ENCODE measurements around the gene RBSN. TPM values are rescaled to one million over a fixed set of nuclear protein-coding genes. Genes with fewer than 3 reads are reported as not detected.

Gene RBSN
- total RNA-seq, 1 experiment from 2014 or later: 20.7 TPM

GRCh38 chr3:15083252-15083651 lies 15.7 kb downstream of the RBSN start:
- TF ChIP-seq CTCF (conservative IDR thresholded peaks at IDR 0.05) (no peak), EZH2 (IDR thresholded peaks at IDR 0.05; ENCODE audit: low read depth) (no peak)
- H3K9me3 ChIP-seq (ENCODE audit: insufficient read depth, low read depth): no peaks in the 10 kb centered on the region
- H3K27ac ChIP-seq: no peak overlapping the region
- intact Hi-C loops (cut with micrococcal nuclease; ENCODE audit: unreplicated experiment): no loop called here
- no peaks in the 10 kb centered on the region for H3K4me1 ChIP-seq (replicated peaks; ENCODE audit: insufficient read depth)
- no peaks in the 10 kb centered on the region for H3K27me3 ChIP-seq (ENCODE audit: insufficient read depth, low read depth)
- no peak for DNase-seq
- no peak overlapping the region for H3K4me2 ChIP-seq
- no TSS peak for BruUV-seq (replicated peaks)
- ChIA-PET CTCF (no interaction called here), POLR2A (ENCODE audit: unreplicated experiment) (no interaction called here)
- H3K4me3 ChIP-seq: no peak overlapping the region
- H3K9me2 ChIP-seq (ENCODE audit: insufficient read depth): no peaks in the 10 kb centered on the region
- H3K79me2 ChIP-seq (ENCODE audit: low read depth): no peaks in the 10 kb centered on the region
- H3F3A ChIP-seq (ENCODE audit: insufficient read depth, low read depth): no peaks in the 10 kb centered on the region
- no peak overlapping the region for H2AFZ ChIP-seq
- H4K20me1 ChIP-seq (ENCODE audit: insufficient read depth): no peaks in the 10 kb centered on the region
- H3K36me3 ChIP-seq (ENCODE audit: low read depth): peaks cover 29% of the 10 kb centered on the region

GRCh38 chr3:15081960-15082664 lies 16.8 kb downstream of the RBSN start:
- no TSS peak for BruUV-seq (replicated peaks)
- peak in 1 of 2 experiments; percentile 49 for DNase-seq
- Histone ChIP-seq H3K9me2 (ENCODE audit: insufficient read depth) (no peaks in the 10 kb centered on the region), H3K79me2 (ENCODE audit: low read depth) (no peaks in the 10 kb centered on the region), H4K20me1 (ENCODE audit: insufficient read depth) (no peaks in the 10 kb centered on the region), H3K36me3 (ENCODE audit: low read depth) (peaks cover 29% of the 10 kb centered on the region), H2AFZ (no peak overlapping the region), H3F3A (ENCODE audit: insufficient read depth, low read depth) (no peaks in the 10 kb centered on the region), H3K4me2 (no peak overlapping the region), H3K4me1 (replicated peaks; ENCODE audit: insufficient read depth) (no peaks in the 10 kb centered on the region), H3K27me3 (ENCODE audit: insufficient read depth, low read depth) (no peaks in the 10 kb centered on the region), H3K27ac (0 out of 2 replicates have a peak overlapping the region, but pooled peaks have one; percentile 5), H3K4me3 (no peak overlapping the region), H3K9me3 (ENCODE audit: insufficient read depth, low read depth) (no peaks in the 10 kb centered on the region)
- CTCF ChIA-PET: interaction anchor here (0.5 kb wide), 1 partner anchor 10 kb away, joined by 5 read pairs; no protein-coding TSS in a partner anchor
- TF ChIP-seq CTCF (conservative IDR thresholded peaks at IDR 0.05) (no peak), EZH2 (IDR thresholded peaks at IDR 0.05; ENCODE audit: low read depth) (no peak)
- intact Hi-C loops (cut with micrococcal nuclease; ENCODE audit: unreplicated experiment): no loop called here
- POLR2A ChIA-PET (ENCODE audit: unreplicated experiment): no interaction called here

DNA sequence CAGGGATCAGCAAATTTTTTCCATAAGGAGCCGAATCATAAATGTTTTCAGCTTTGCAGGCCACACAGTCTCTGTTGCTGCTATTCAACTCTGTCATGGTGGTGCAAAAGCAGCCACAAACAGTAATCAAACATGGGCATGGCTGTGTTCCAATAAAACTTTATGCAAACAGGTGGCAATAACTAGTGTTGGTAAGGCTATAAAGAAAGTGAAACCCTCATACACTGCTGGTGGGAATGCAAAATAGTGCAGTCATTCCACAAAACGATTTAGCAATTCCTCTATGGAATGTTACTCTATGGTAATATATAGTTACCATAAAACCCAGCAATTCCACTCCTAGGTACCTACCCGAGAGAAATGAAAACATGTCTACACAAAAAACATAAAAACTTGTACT lies 19.9 kb downstream of the RBSN start:
- no peak for TF ChIP-seq EZH2 (IDR thresholded peaks at IDR 0.05; ENCODE audit: low read depth)
- no peak for TF ChIP-seq CTCF (conservative IDR thresholded peaks at IDR 0.05)
- ChIA-PET CTCF (no interaction called here), POLR2A (ENCODE audit: unreplicated experiment) (no interaction called here)
- Histone ChIP-seq H3K79me2 (ENCODE audit: low read depth) (no peaks in the 10 kb centered on the region), H3F3A (ENCODE audit: insufficient read depth, low read depth) (no peaks in the 10 kb centered on the region), H3K9me2 (ENCODE audit: insufficient read depth) (no peaks in the 10 kb centered on the region), H3K9me3 (ENCODE audit: insufficient read depth, low read depth) (no peaks in the 10 kb centered on the region), H3K4me1 (replicated peaks; ENCODE audit: insufficient read depth) (no peaks in the 10 kb centered on the region), H3K27ac (no peak overlapping the region), H3K36me3 (ENCODE audit: low read depth) (peaks cover 29% of the 10 kb centered on the region), H2AFZ (no peak overlapping the region), H3K4me2 (no peak overlapping the region), H3K27me3 (ENCODE audit: insufficient read depth, low read depth) (no peaks in the 10 kb centered on the region), H3K4me3 (no peak overlapping the region), H4K20me1 (ENCODE audit: insufficient read depth) (no peaks in the 10 kb centered on the region)
- no peak for DNase-seq
- no TSS peak for BruUV-seq (replicated peaks)
- intact Hi-C loops (cut with micrococcal nuclease; ENCODE audit: unreplicated experiment): no loop called here

All from PC-9 (cell line).